ENCODE data around the gene NBPF12. TPM values are rescaled to one million over a fixed set of nuclear protein-coding genes. Genes with fewer than 3 reads are reported as not detected.
"Not testable (repeated sequence)": the region's sequence is repeated elsewhere in the genome, so short reads cannot be mapped to it uniquely, and the experiment has no call there.

Gene NBPF12
- total RNA-seq (10 to 100 TPM; 26.4 TPM), total RNA-seq (12.0 to 97.2 (median 50.4) reads per million in 172 experiments)
- polyA plus RNA-seq (2013, experiment 1 of 2) = 20.7 TPM
- polyA plus RNA-seq (2013, experiment 2 of 2) = 26.9 TPM

GRCh38 chr1:146938242-146938902, at the start of gene NBPF12:
NBPF12 (plus strand) TSS chr1:146938324; CDS start chr1:146960144, 21,820 bp downstream.
- H3K36me3 Mint-ChIP-seq (ENCODE audit: low read depth); H3K27me3 ChIP-seq (ENCODE audit: control insufficient read depth in 1 of 2, insufficient read depth in 2 of 2, low read length in 2 of 2); intact Hi-C loops (cut with DNase I, micrococcal nuclease); H3K9me3 Mint-ChIP-seq; H3K4me1 ChIP-seq (ENCODE audit: insufficient read depth, low read length); CTCF ChIA-PET; H3K9me3 ChIP-seq (ENCODE audit: control insufficient read depth in 1 of 2, insufficient read depth in 1 of 2, low read length in 2 of 2); H3K36me3 ChIP-seq (ENCODE audit: insufficient read depth, low read length): not testable (repeated sequence)
- peak within 1 kb of the TSS; percentile 96 for H3K27ac Mint-ChIP-seq
- H3K4me1 Mint-ChIP-seq (ENCODE audit: low read depth) = peaks cover 22% of the 10 kb centered on the region
- H3K4me3 ChIP-seq (ENCODE audit: low read length) = peak within 1 kb of the TSS; percentile 72
- ATAC-seq (ENCODE audit: poor library complexity) (peak; percentile 86), DNase-seq (peak; percentile 55 to 88 (median 76))
- peaks cover 11% of the 10 kb centered on the region for H3K27me3 Mint-ChIP-seq
- H3K27ac ChIP-seq (ENCODE audit: low read depth in 1 of 2, low read length in 2 of 2) = peak within 1 kb of the TSS; percentile 48 to 50
- POLR2A ChIA-PET = interaction anchor here (1.1 to 1.6 kb wide), 2 partner anchors 104 to 147 kb away, joined by 3 to 4 read pairs; no protein-coding TSS in a partner anchor
- peak within 1 kb of the TSS; percentile 98 for H3K4me3 Mint-ChIP-seq

- H3K4me3 ChIP-seq (ENCODE audit: low read length); H3K36me3 Mint-ChIP-seq (ENCODE audit: low read depth); H3K4me3 Mint-ChIP-seq; H3K27ac ChIP-seq (ENCODE audit: low read depth in 1 of 2, low read length in 2 of 2); intact Hi-C loops (cut with DNase I, micrococcal nuclease); CTCF ChIA-PET; ATAC-seq (ENCODE audit: poor library complexity); POLR2A ChIA-PET; H3K27ac Mint-ChIP-seq; H3K4me1 Mint-ChIP-seq (ENCODE audit: low read depth); H3K4me1 ChIP-seq (ENCODE audit: insufficient read depth, low read length); H3K9me3 ChIP-seq (ENCODE audit: control insufficient read depth in 1 of 2, insufficient read depth in 1 of 2, low read length in 2 of 2); H3K27me3 ChIP-seq (ENCODE audit: control insufficient read depth in 1 of 2, insufficient read depth in 2 of 2, low read length in 2 of 2); DNase-seq; H3K9me3 Mint-ChIP-seq; H3K36me3 ChIP-seq (ENCODE audit: insufficient read depth, low read length); H3K27me3 Mint-ChIP-seq: not testable (repeated sequence)
Measured at GRCh38 chr1:146891355-146891754, 46.8 kb upstream of the NBPF12 start.

GRCh38 chr1:146892331-146892730, 45.8 kb upstream of the NBPF12 start:
- H3K36me3 Mint-ChIP-seq (ENCODE audit: low read depth); CTCF ChIA-PET; H3K27me3 Mint-ChIP-seq; intact Hi-C loops (cut with DNase I, micrococcal nuclease); H3K36me3 ChIP-seq (ENCODE audit: insufficient read depth, low read length); POLR2A ChIA-PET; H3K9me3 ChIP-seq (ENCODE audit: control insufficient read depth in 1 of 2, insufficient read depth in 1 of 2, low read length in 2 of 2); H3K4me3 Mint-ChIP-seq; DNase-seq; H3K9me3 Mint-ChIP-seq; H3K27ac ChIP-seq (ENCODE audit: low read depth in 1 of 2, low read length in 2 of 2); H3K4me1 ChIP-seq (ENCODE audit: insufficient read depth, low read length); H3K27me3 ChIP-seq (ENCODE audit: control insufficient read depth in 1 of 2, insufficient read depth in 2 of 2, low read length in 2 of 2); ATAC-seq (ENCODE audit: poor library complexity); H3K27ac Mint-ChIP-seq; H3K4me1 Mint-ChIP-seq (ENCODE audit: low read depth); H3K4me3 ChIP-seq (ENCODE audit: low read length): not testable (repeated sequence)

- H3K4me3 ChIP-seq (ENCODE audit: low read length); H3K27ac ChIP-seq (ENCODE audit: low read depth in 1 of 2, low read length in 2 of 2); H3K4me1 Mint-ChIP-seq (ENCODE audit: low read depth); H3K36me3 ChIP-seq (ENCODE audit: insufficient read depth, low read length); H3K27ac Mint-ChIP-seq; H3K36me3 Mint-ChIP-seq (ENCODE audit: low read depth); H3K4me3 Mint-ChIP-seq; POLR2A ChIA-PET; H3K9me3 Mint-ChIP-seq; H3K9me3 ChIP-seq (ENCODE audit: control insufficient read depth in 1 of 2, insufficient read depth in 1 of 2, low read length in 2 of 2); H3K27me3 ChIP-seq (ENCODE audit: control insufficient read depth in 1 of 2, insufficient read depth in 2 of 2, low read length in 2 of 2); H3K4me1 ChIP-seq (ENCODE audit: insufficient read depth, low read length); H3K27me3 Mint-ChIP-seq; CTCF ChIA-PET; DNase-seq; intact Hi-C loops (cut with DNase I, micrococcal nuclease); ATAC-seq (ENCODE audit: poor library complexity): not testable (repeated sequence)
Measured at GRCh38 chr1:146907565-146908261, 30.4 kb upstream of the NBPF12 start.

- H3K27ac Mint-ChIP-seq, CTCF ChIA-PET: not testable (repeated sequence)
Measured at GRCh38 chr1:146912975-146913374, 25.1 kb upstream of the NBPF12 start.

GRCh38 chr1:146920811-146921210, 17.3 kb upstream of the NBPF12 start:
- ATAC-seq (ENCODE audit: poor library complexity); POLR2A ChIA-PET; H3K27ac Mint-ChIP-seq; H3K4me1 Mint-ChIP-seq (ENCODE audit: low read depth); H3K4me3 ChIP-seq (ENCODE audit: low read length); H3K27me3 ChIP-seq (ENCODE audit: control insufficient read depth in 1 of 2, insufficient read depth in 2 of 2, low read length in 2 of 2); H3K9me3 ChIP-seq (ENCODE audit: control insufficient read depth in 1 of 2, insufficient read depth in 1 of 2, low read length in 2 of 2); H3K36me3 ChIP-seq (ENCODE audit: insufficient read depth, low read length); intact Hi-C loops (cut with DNase I, micrococcal nuclease); DNase-seq; H3K9me3 Mint-ChIP-seq; CTCF ChIA-PET; H3K27me3 Mint-ChIP-seq; H3K27ac ChIP-seq (ENCODE audit: low read depth in 1 of 2, low read length in 2 of 2); H3K4me3 Mint-ChIP-seq; H3K36me3 Mint-ChIP-seq (ENCODE audit: low read depth); H3K4me1 ChIP-seq (ENCODE audit: insufficient read depth, low read length): not testable (repeated sequence)

More at GRCh38 chr1:146912975-146913374, 25.1 kb upstream of the NBPF12 start:
- POLR2A ChIA-PET; H3K9me3 ChIP-seq (ENCODE audit: control insufficient read depth in 1 of 2, insufficient read depth in 1 of 2, low read length in 2 of 2); DNase-seq; ATAC-seq (ENCODE audit: poor library complexity); intact Hi-C loops (cut with DNase I, micrococcal nuclease); H3K9me3 Mint-ChIP-seq; H3K27me3 ChIP-seq (ENCODE audit: control insufficient read depth in 1 of 2, insufficient read depth in 2 of 2, low read length in 2 of 2); H3K27ac ChIP-seq (ENCODE audit: low read depth in 1 of 2, low read length in 2 of 2); H3K36me3 ChIP-seq (ENCODE audit: insufficient read depth, low read length); H3K4me3 Mint-ChIP-seq; H3K4me3 ChIP-seq (ENCODE audit: low read length); H3K4me1 Mint-ChIP-seq (ENCODE audit: low read depth); H3K4me1 ChIP-seq (ENCODE audit: insufficient read depth, low read length); H3K36me3 Mint-ChIP-seq (ENCODE audit: low read depth); H3K27me3 Mint-ChIP-seq: not testable (repeated sequence)

- CTCF ChIA-PET; intact Hi-C loops (cut with DNase I, micrococcal nuclease); H3K27me3 ChIP-seq (ENCODE audit: control insufficient read depth in 1 of 2, insufficient read depth in 2 of 2, low read length in 2 of 2): not testable (repeated sequence)
Measured at GRCh38 chr1:146922614-146923013, 15.5 kb upstream of the NBPF12 start.

More at GRCh38 chr1:146922614-146923013, 15.5 kb upstream of the NBPF12 start:
- H3K4me1 ChIP-seq (ENCODE audit: insufficient read depth, low read length); ATAC-seq (ENCODE audit: poor library complexity); DNase-seq; H3K27ac Mint-ChIP-seq; H3K4me3 Mint-ChIP-seq; H3K9me3 Mint-ChIP-seq; H3K9me3 ChIP-seq (ENCODE audit: control insufficient read depth in 1 of 2, insufficient read depth in 1 of 2, low read length in 2 of 2); H3K4me3 ChIP-seq (ENCODE audit: low read length); H3K4me1 Mint-ChIP-seq (ENCODE audit: low read depth); POLR2A ChIA-PET; H3K36me3 Mint-ChIP-seq (ENCODE audit: low read depth); H3K36me3 ChIP-seq (ENCODE audit: insufficient read depth, low read length); H3K27ac ChIP-seq (ENCODE audit: low read depth in 1 of 2, low read length in 2 of 2); H3K27me3 Mint-ChIP-seq: not testable (repeated sequence)

All from CD4-positive, alpha-beta T cell (primary cell).